ENCODE measurements around the gene ALG13.

ALG13 gene

GRCh38 chrX:111756486-111756885 lies 75.5 kb downstream of the ALG13 start:
- Histone ChIP-seq H4K20me1 (ENCODE audit: control insufficient read depth, insufficient read depth, low read depth, low read length) (no peaks in the 10 kb centered on the region), H3K4me2 (ENCODE audit: low read length) (no peak overlapping the region), H3K4me3 (ENCODE audit: low read length) (no peak overlapping the region), H3K4me1 (ENCODE audit: control insufficient read depth, low read length) (no peaks in the 10 kb centered on the region), H3K9me2 (replicated peaks; ENCODE audit: control insufficient read depth, low read length) (no peaks in the 10 kb centered on the region), H3K27me3 (ENCODE audit: control insufficient read depth, low read length) (no peaks in the 10 kb centered on the region), H3K9me3 (ENCODE audit: control insufficient read depth, insufficient read depth, low read length) (no peaks in the 10 kb centered on the region), H3F3A (ENCODE audit: control insufficient read depth, insufficient read depth) (no peaks in the 10 kb centered on the region), H3K36me3 (ENCODE audit: control insufficient read depth, low read length) (peaks cover 4% of the 10 kb centered on the region; the same call in 1 of the 2 replicates), H3K79me2 (ENCODE audit: control insufficient read depth, low read length) (no peaks in the 10 kb centered on the region), H3K27ac (ENCODE audit: low read depth, low read length) (no peak overlapping the region)
- TF ChIP-seq CTCF (IDR thresholded peaks at IDR 0.05; ENCODE audit: low read depth, low read length, poor library complexity, severe bottlenecking) (no peak), EZH2phosphoT487 (IDR thresholded peaks at IDR 0.05; ENCODE audit: borderline replicate concordance, low read length) (no peak)

GRCh38 chrX:111759686-111760085 lies 78.7 kb downstream of the ALG13 start:
- H3K27ac ChIP-seq (ENCODE audit: low read depth, low read length) = no peak overlapping the region
- no peaks in the 10 kb centered on the region for H3K79me2 ChIP-seq (ENCODE audit: control insufficient read depth, low read length)
- no peaks in the 10 kb centered on the region for H3K36me3 ChIP-seq (ENCODE audit: control insufficient read depth, low read length)
- H3K27me3 ChIP-seq (ENCODE audit: control insufficient read depth, low read length) = no peaks in the 10 kb centered on the region
- no peak for TF ChIP-seq EZH2phosphoT487 (IDR thresholded peaks at IDR 0.05; ENCODE audit: borderline replicate concordance, low read length)
- no peak for TF ChIP-seq CTCF (IDR thresholded peaks at IDR 0.05; ENCODE audit: low read depth, low read length, poor library complexity, severe bottlenecking)
- no peaks in the 10 kb centered on the region for H4K20me1 ChIP-seq (ENCODE audit: control insufficient read depth, insufficient read depth, low read depth, low read length)
- H3K4me1 ChIP-seq (ENCODE audit: control insufficient read depth, low read length) = no peaks in the 10 kb centered on the region
- no peak overlapping the region for H3K4me3 ChIP-seq (ENCODE audit: low read length)
- no peak overlapping the region for H3K4me2 ChIP-seq (ENCODE audit: low read length)
- no peaks in the 10 kb centered on the region for H3K9me3 ChIP-seq (ENCODE audit: control insufficient read depth, insufficient read depth, low read length)
- H3F3A ChIP-seq (ENCODE audit: control insufficient read depth, insufficient read depth) = no peaks in the 10 kb centered on the region
- H3K9me2 ChIP-seq (replicated peaks; ENCODE audit: control insufficient read depth, low read length) = no peaks in the 10 kb centered on the region

- H3K79me2 ChIP-seq (ENCODE audit: control insufficient read depth, low read length) = no peaks in the 10 kb centered on the region
- H3K36me3 ChIP-seq (ENCODE audit: control insufficient read depth, low read length) = no peaks in the 10 kb centered on the region
- H3K9me2 ChIP-seq (replicated peaks; ENCODE audit: control insufficient read depth, low read length) = no peaks in the 10 kb centered on the region
- H3K27ac ChIP-seq (ENCODE audit: low read depth, low read length) = no peak overlapping the region
- no peaks in the 10 kb centered on the region for H3K4me1 ChIP-seq (ENCODE audit: control insufficient read depth, low read length)
- H3K4me3 ChIP-seq (ENCODE audit: low read length) = no peak overlapping the region
- no peaks in the 10 kb centered on the region for H3F3A ChIP-seq (ENCODE audit: control insufficient read depth, insufficient read depth)
- H4K20me1 ChIP-seq (ENCODE audit: control insufficient read depth, insufficient read depth, low read depth, low read length) = no peaks in the 10 kb centered on the region
- no peak overlapping the region for H3K4me2 ChIP-seq (ENCODE audit: low read length)
- H3K9me3 ChIP-seq (ENCODE audit: control insufficient read depth, insufficient read depth, low read length) = no peaks in the 10 kb centered on the region
- TF ChIP-seq EZH2phosphoT487 (IDR thresholded peaks at IDR 0.05; ENCODE audit: borderline replicate concordance, low read length) (no peak), CTCF (IDR thresholded peaks at IDR 0.05; ENCODE audit: low read depth, low read length, poor library complexity, severe bottlenecking) (no peak)
- no peaks in the 10 kb centered on the region for H3K27me3 ChIP-seq (ENCODE audit: control insufficient read depth, low read length)
Observed at GRCh38 chrX:111761578-111762135, 80.7 kb downstream of the ALG13 start.

Data from DOHH2 (cell line).